ENCODE results near the gene QRFP.

Gene QRFP

GRCh38 chr9:130923611-130924447, 27.2 kb upstream of the QRFP start:
- H2AFZ ChIP-seq (ENCODE audit: low read depth), result no peak overlapping the region
- no peaks in the 10 kb centered on the region for H3K4me1 ChIP-seq (ENCODE audit: low read depth, poor library complexity, severe bottlenecking)
- H3K9ac ChIP-seq, result no peak overlapping the region
- TF ChIP-seq CTCF (conservative IDR thresholded peaks at IDR 0.05; ENCODE audit: low read depth, low read length), result no peak
- no peak overlapping the region for H3K4me2 ChIP-seq
- H3K79me2 ChIP-seq (ENCODE audit: insufficient read depth, low read depth), result no peaks in the 10 kb centered on the region
- no peak overlapping the region for H3K4me3 ChIP-seq (IDR thresholded peaks at IDR 0.05; ENCODE audit: insufficient read depth, low read depth, low read length)
- no peak overlapping the region for H3K27ac ChIP-seq
- H3K27me3 ChIP-seq (ENCODE audit: insufficient read depth, low read depth), result peaks cover 100% of the 10 kb centered on the region
- H4K20me1 ChIP-seq (ENCODE audit: insufficient read depth), result no peaks in the 10 kb centered on the region
- no peaks in the 10 kb centered on the region for H3K36me3 ChIP-seq (ENCODE audit: insufficient read depth)

GRCh38 chr9:130922893-130923610, 26.4 kb upstream of the QRFP start:
- H3K27ac ChIP-seq, result no peak overlapping the region
- H3K36me3 ChIP-seq (ENCODE audit: insufficient read depth), result no peaks in the 10 kb centered on the region
- no peak for TF ChIP-seq CTCF (conservative IDR thresholded peaks at IDR 0.05; ENCODE audit: low read depth, low read length)
- H3K9ac ChIP-seq, result no peak overlapping the region
- peaks cover 100% of the 10 kb centered on the region for H3K27me3 ChIP-seq (ENCODE audit: insufficient read depth, low read depth)
- H3K4me1 ChIP-seq (ENCODE audit: low read depth, poor library complexity, severe bottlenecking), result no peaks in the 10 kb centered on the region
- no peak overlapping the region for H2AFZ ChIP-seq (ENCODE audit: low read depth)
- H3K4me3 ChIP-seq (IDR thresholded peaks at IDR 0.05; ENCODE audit: insufficient read depth, low read depth, low read length), result no peak overlapping the region
- no peak overlapping the region for H3K4me2 ChIP-seq
- H4K20me1 ChIP-seq (ENCODE audit: insufficient read depth), result no peaks in the 10 kb centered on the region
- no peaks in the 10 kb centered on the region for H3K79me2 ChIP-seq (ENCODE audit: insufficient read depth, low read depth)

- no peaks in the 10 kb centered on the region for H3K79me2 ChIP-seq (ENCODE audit: insufficient read depth, low read depth)
- no peak for TF ChIP-seq CTCF (conservative IDR thresholded peaks at IDR 0.05; ENCODE audit: low read depth, low read length)
- H3K4me1 ChIP-seq (ENCODE audit: low read depth, poor library complexity, severe bottlenecking), result no peaks in the 10 kb centered on the region
- no peak overlapping the region for H3K4me2 ChIP-seq
- H3K9ac ChIP-seq, result no peak overlapping the region
- no peak overlapping the region for H3K27ac ChIP-seq
- no peaks in the 10 kb centered on the region for H3K36me3 ChIP-seq (ENCODE audit: insufficient read depth)
- no peak overlapping the region for H3K4me3 ChIP-seq (IDR thresholded peaks at IDR 0.05; ENCODE audit: insufficient read depth, low read depth, low read length)
- H4K20me1 ChIP-seq (ENCODE audit: insufficient read depth), result no peaks in the 10 kb centered on the region
- H3K27me3 ChIP-seq (ENCODE audit: insufficient read depth, low read depth), result peaks cover 100% of the 10 kb centered on the region
- H2AFZ ChIP-seq (ENCODE audit: low read depth), result no peak overlapping the region
These were observed 25.6 kb upstream of the QRFP start for GRCh38 chr9:130921989-130922892.

GRCh38 chr9:130921300-130921988, 24.8 kb upstream of the QRFP start:
- Histone ChIP-seq H3K27me3 (ENCODE audit: insufficient read depth, low read depth) (peaks cover 100% of the 10 kb centered on the region), H2AFZ (ENCODE audit: low read depth) (no peak overlapping the region), H3K4me3 (IDR thresholded peaks at IDR 0.05; ENCODE audit: insufficient read depth, low read depth, low read length) (no peak overlapping the region), H3K9ac (no peak overlapping the region), H3K36me3 (ENCODE audit: insufficient read depth) (no peaks in the 10 kb centered on the region), H4K20me1 (ENCODE audit: insufficient read depth) (no peaks in the 10 kb centered on the region), H3K27ac (no peak overlapping the region), H3K4me2 (no peak overlapping the region), H3K79me2 (ENCODE audit: insufficient read depth, low read depth) (no peaks in the 10 kb centered on the region), H3K4me1 (ENCODE audit: low read depth, poor library complexity, severe bottlenecking) (no peaks in the 10 kb centered on the region)
- no peak for TF ChIP-seq CTCF (conservative IDR thresholded peaks at IDR 0.05; ENCODE audit: low read depth, low read length)
